Heart right ventricle (tissue), 16 donors: ENCODE measurements around the gene CBR4. TPM values are rescaled to one million over a fixed set of nuclear protein-coding genes. Genes with fewer than 3 reads are reported as not detected.
"Not testable (repeated sequence)": the region's sequence is repeated elsewhere in the genome, so short reads cannot be mapped to it uniquely, and the experiment has no call there.

Experiments used
- ATAC-seq, 8 donors: fragments of 200-7000 bp; cut with Tn5 transposase; one replicate each; pipeline ENCODE4 v1.9.1; 2020; ENCODE audit warnings: mild to moderate bottlenecking in 8 of 8, moderate library complexity in 8 of 8, moderate number of reproducible peaks in 1 of 8
- DNase-seq, 2 donors: peaks; one replicate each; pipeline ENCODE4 v3.0.0-alpha.2; 2020
- H3K27ac ChIP-seq, 10 donors: fragments of 200-600 bp; sonication (generic) in 2 of 10; one replicate each; pipeline versions ENCODE4 v1.5.0 to v1.8.0; 2020 to 2022; ENCODE audit warnings: mild to moderate bottlenecking in 3 of 10
- H3K27me3 ChIP-seq, 7 donors: fragments of 200-600 bp; one replicate each; pipeline ENCODE4 v1.8.0; 2021 to 2022; ENCODE audit warnings: mild to moderate bottlenecking in 2 of 7
- H3K36me3 ChIP-seq, 9 donors: fragments of 200-600 bp; sonication (generic) in 1 of 9; one replicate each; pipeline versions ENCODE4 v1.5.0 to v1.8.0; 2020 to 2022; ENCODE audit warnings: mild to moderate bottlenecking in 2 of 9
- H3K4me1 ChIP-seq, 9 donors: fragments of 200-600 bp; sonication (generic) in 1 of 9; one replicate each; pipeline versions ENCODE4 v1.5.0 to v1.8.0; 2020 to 2022; ENCODE audit warnings: mild to moderate bottlenecking in 4 of 9
- H3K4me3 ChIP-seq, 10 donors: fragments of 200-600 bp; sonication (generic) in 2 of 10; one replicate each; pipeline versions ENCODE4 v1.5.0 to v1.8.0; 2020 to 2022; ENCODE audit warnings: mild to moderate bottlenecking in 7 of 10, moderate library complexity in 2 of 10
- H3K9me3 ChIP-seq, 11 donors: fragments of 200-600 bp in 10 of 11; sonication (generic) in 2 of 11; one replicate each; pipeline versions ENCODE4 v1.5.0 to v1.8.0; 2013 to 2022; ENCODE audit warnings: mild to moderate bottlenecking in 2 of 11, control low read depth in 1 of 11, moderate library complexity in 1 of 11
- CTCF ChIP-seq, 9 donors: fragments of 200-600 bp; sonication (generic) in 2 of 9; IDR thresholded peaks; one replicate each; pipeline versions ENCODE4 v1.5.0 to v1.8.0; 2021 to 2022; ENCODE audit warnings: antibody characterized with exemption in 9 of 9, mild to moderate bottlenecking in 5 of 9, moderate library complexity in 1 of 9
- WGBS, 2 donors: extraction: QIAGEN DNeasy Blood & Tissue Kit; methylation state at CpG; one replicate each; pipeline ENCODE4 v1.1.7; 2013; ENCODE audit warnings: inconsistent platforms in 1 of 2; 5-methylcytosine and 5-hydroxymethylcytosine counted together
- intact Hi-C, 10 donors: fragments of 100-400 bp; cut with DNase I; formaldehyde crosslinking; loops; one replicate each; pipeline versions ENCODE4 v1.11.1 to v1.14.2; 2022
- polyA plus RNA-seq, 2 donors: library from polyadenylated mRNA; stranded (reverse); fragments of 200-250 nt; gene quantifications; one replicate each; pipeline ENCODE4 v1.2.3, GENCODE V29; 2013
- total RNA-seq, 10 donors: library from RNA; stranded (reverse); fragmentation: NEBNext Ultra II Directional in 3 of 10; extraction: Animal tissue kit (Norgen Biotek cat#: 25700) in 3 of 10; gene quantifications; one replicate each; pipeline versions ENCODE4 v1.2.1 to v1.2.4, GENCODE V29; 2021 to 2023
- donor health status: Arrhythmogenic right ventricular cardiomyopathy.
- donor health status: ischemic (EF 13 %, LVEDD 7.1; RV severe dilation, severe dysfunction).
- donor health status: healthy with polysubstance abuse.
- donor health status: DM: no; HTN: yes; CAD: no.
- donor health status: DM: no; HTN: no; CAD: no.
- donor health status: ischemic (EF 25% LVEDD 6.9; RV normal size, moderate dysfunction).
- donor health status: ischemic (EF 25% LVEDD 5.7; RV mildly dilated, moderate dysfunction).
- donor health status: healthy.
- donor health status: DM: yes; HTN: yes; CAD: no.
- donor health status: Ischemic cardiomyopathy.
- donor health status: ischemic (EF 35%, LVEDD 5.7; RV mildly dilated, moderate dysfunction).
- donor health status: nonischemic (EF 11% LVEDD 7.7; RV severe dilation, severe dysfunction).
- donor health status: DM: yes; HTN: yes; CAD: no.
- donor health status: PGD.
- donor health status: ischemic (EF 29% LVEDD 5.4; RV normal size, mild dysfunction).
- donor health status: nonischemic (EF 23%, LVEDD 6.1; RV moderate dilation, normal function).

Gene CBR4
- total and polyA plus RNA-seq, 12 donors: 6.8 to 25.3 (median 22.2) TPM

- peak overlapping the region in 2 of 10 donors; percentile 16 to 24 for H3K27ac ChIP-seq
- no peak for TF ChIP-seq CTCF (IDR thresholded peaks at IDR 0.05)
- H3K4me3 ChIP-seq: no peak overlapping the region
- peaks cover 0 to 64% (median 6%) of the 10 kb centered on the region in 9 donors for H3K36me3 ChIP-seq
- 75 to 79% methylated on average over 13 of the region's 13 CpGs for WGBS, 2 donors
- ATAC-seq (peak in 7 of 8 donors; percentile 52 to 68 (median 61)), DNase-seq (no peak)
- peaks cover 0 to 20% (median 6%) of the 10 kb centered on the region in 9 donors for H3K4me1 ChIP-seq
- H3K27me3 ChIP-seq: no peaks in the 10 kb centered on the region
- H3K9me3 ChIP-seq: no peaks in the 10 kb centered on the region
- intact Hi-C loops: loop anchor here in 2 of 10 donors (10.0 kb wide), 2 partner anchors 491 to 571 kb away; no protein-coding TSS in a partner anchor
Observed at GRCh38 chr4:168993714-168994510, 16.1 kb downstream of the CBR4 start.

GRCh38 chr4:168992952-168993482 lies 17.0 kb downstream of the CBR4 start:
- intact Hi-C loops: loop anchor here in 2 of 10 donors (10.0 kb wide), 2 partner anchors 492 to 572 kb away; no protein-coding TSS in a partner anchor
- Histone ChIP-seq H3K27ac (peak overlapping the region in 1 of 10 donors; percentile 16), H3K4me1 (peaks cover 0 to 20% (median 6%) of the 10 kb centered on the region in 9 donors), H3K36me3 (peaks cover 0 to 64% (median 6%) of the 10 kb centered on the region in 9 donors)
- H3K27me3 ChIP-seq, DNase-seq, H3K4me3 ChIP-seq, H3K9me3 ChIP-seq, ATAC-seq: not testable (repeated sequence)
- WGBS, 2 donors: 95 to 96% methylated on average over 7 of the region's 7 CpGs

GRCh38 chr4:168981942-168982341 lies 28.1 kb downstream of the CBR4 start:
- Histone ChIP-seq H3K4me1 (no peaks in the 10 kb centered on the region), H3K9me3 (peaks cover 0 to 35% (median 19%) of the 10 kb centered on the region in 11 donors), H3K27ac (no peak overlapping the region), H3K27me3 (no peaks in the 10 kb centered on the region), H3K4me3 (no peak overlapping the region), H3K36me3 (peaks cover 0 to 70% (median 13%) of the 10 kb centered on the region in 9 donors)
- WGBS, 2 donors: 89 to 97% methylated on average over 1 of the region's 1 CpG
- no peak for TF ChIP-seq CTCF (IDR thresholded peaks at IDR 0.05)
- intact Hi-C loops: no loop called here
- ATAC-seq: no peak
- no peak for DNase-seq

- no peak for DNase-seq
- no peak overlapping the region for H3K4me3 ChIP-seq
- TF ChIP-seq CTCF (IDR thresholded peaks at IDR 0.05): no peak
- H3K4me1 ChIP-seq: no peaks in the 10 kb centered on the region
- H3K27ac ChIP-seq: no peak overlapping the region
- peaks cover 0 to 65% (median 13%) of the 10 kb centered on the region in 9 donors for H3K36me3 ChIP-seq
- ATAC-seq: no peak
- H3K9me3 ChIP-seq: peaks cover 0 to 35% (median 19%) of the 10 kb centered on the region in 11 donors
- intact Hi-C loops: no loop called here
- H3K27me3 ChIP-seq: no peaks in the 10 kb centered on the region
Observed at GRCh38 chr4:168981460-168981859, 28.6 kb downstream of the CBR4 start.
